Uterus (tissue), 4 donors: ENCODE results near the gene CHADL. TPM values are rescaled to one million over a fixed set of nuclear protein-coding genes. Genes with fewer than 3 reads are reported as not detected.
A peak's percentile ranks its signal among the peaks of the same experiment; 100 is the strongest.

ENCODE experiments used
- DNase-seq, 2 donors: peaks; one replicate each; pipeline ENCODE4 v3.0.0-alpha.2; 2019 to 2020
- H3K27ac ChIP-seq, 2 donors: fragments of 200-600 bp; sonication (generic); 1 replicate in 1 of 2; 2 replicates in 1 of 2; pipeline ENCODE4 v1.5.1; 2016 to 2018
- H3K27me3 ChIP-seq, 2 donors: fragments of 200-600 bp; sonication (generic); one replicate each; pipeline ENCODE4 v1.5.1; 2018 to 2019; ENCODE audit warnings: control low read depth in 1 of 2
- H3K36me3 ChIP-seq, 2 donors: fragments of 200-600 bp; sonication (generic); one replicate each; pipeline ENCODE4 v1.5.1; 2019; ENCODE audit warnings: control low read depth in 1 of 2
- H3K4me1 ChIP-seq, 2 donors: fragments of 200-600 bp; sonication (generic); one replicate each; pipeline ENCODE4 v1.5.1; 2018 to 2019; ENCODE audit warnings: control low read depth in 1 of 2
- H3K4me3 ChIP-seq, 2 donors: fragments of 200-600 bp; sonication (generic); 1 replicate in 1 of 2; 2 replicates in 1 of 2; pipeline ENCODE4 v1.5.1; 2018 to 2019; ENCODE audit warnings: mild to moderate bottlenecking in 1 of 2
- H3K9me3 ChIP-seq, 2 donors: fragments of 200-600 bp; sonication (generic); one replicate each; pipeline ENCODE4 v1.5.1; 2019; ENCODE audit warnings: control low read depth in 1 of 2
- CTCF ChIP-seq, 4 experiments: fragments of 200-600 bp in 2 of 4; fragments of 450-650 bp in 2 of 4; sonication (generic) in 2 of 4; IDR thresholded peaks; one replicate each; pipeline ENCODE4 v1.5.1; 2016 to 2019; ENCODE audit warnings: antibody characterized with exemption in 4 of 4, mild to moderate bottlenecking in 2 of 4, moderate library complexity in 1 of 4
- POLR2A ChIP-seq, 2 donors: fragments of 450-650 bp; IDR thresholded peaks; one replicate each; pipeline ENCODE4 v1.6.1; 2016; ENCODE audit warnings: antibody characterized with exemption in 2 of 2, mild to moderate bottlenecking in 1 of 2, moderate library complexity in 1 of 2
- intact Hi-C: fragments of 100-400 bp; cut with DNase I; formaldehyde crosslinking; loops from one replicate; pipeline ENCODE4 v1.15.1; 2023; ENCODE audit warnings: low total_unique reads
- total RNA-seq, 4 donors: library from RNA; depleted of rRNA in 3 of 4; stranded (reverse); fragments of >200 nt in 3 of 4; gene quantifications; one replicate each; pipeline versions ENCODE4 v1.1.0 to v1.2.4, GENCODE V29; 2014 to 2023
- donor health status: DM: yes; HTN: yes; CAD: no.

The CHADL gene
- total RNA-seq, 4 donors from 2014 or later = 1.8 to 2.6 TPM; not detected in 2

DNA sequence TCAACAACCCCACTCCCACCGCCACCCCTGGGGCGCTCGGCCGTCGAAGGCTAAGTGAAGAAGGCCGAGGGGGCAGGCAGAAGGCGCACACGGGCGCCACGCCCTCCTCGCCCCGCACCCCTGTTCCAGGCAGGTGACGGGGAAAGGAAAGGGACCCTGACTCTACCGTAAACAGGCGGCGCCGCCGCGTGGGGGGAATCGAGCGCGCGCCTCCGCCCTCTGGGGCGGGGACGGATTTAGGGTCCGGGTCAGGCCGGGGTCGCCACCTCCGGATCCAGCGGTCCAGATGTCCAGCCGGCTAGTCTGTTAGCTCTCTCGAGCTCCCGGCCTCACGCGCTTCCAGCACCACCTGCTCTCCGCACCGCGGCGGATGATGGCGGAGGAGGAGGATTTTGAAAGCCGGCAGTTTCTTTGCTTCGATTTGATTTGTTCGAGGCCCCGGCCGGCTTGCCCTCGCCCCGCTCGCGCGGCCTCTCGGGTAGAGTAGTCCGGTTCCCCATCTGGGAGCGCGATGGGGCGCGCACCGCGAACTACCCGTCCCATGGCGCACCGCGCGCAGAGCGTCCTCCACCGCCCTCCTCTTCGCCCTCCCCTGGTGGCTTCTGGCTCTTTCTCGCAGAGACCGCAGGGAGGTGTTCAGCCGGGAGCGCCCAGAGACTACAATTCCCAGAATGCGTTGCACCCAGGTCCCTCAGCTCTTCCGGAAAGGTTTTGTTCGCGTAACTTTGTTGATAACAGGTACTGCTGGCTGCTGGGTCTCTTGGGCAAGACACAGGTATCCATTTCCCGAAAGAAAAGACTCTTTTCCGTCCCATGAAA, 45.3 kb upstream of the CHADL start, which contains the start of gene RANGAP1:
Gene RANGAP1 (minus strand): TSS at position 368 of the 819 bp plus-strand sequence. CDS start 5,143 bp downstream, outside the sequence.
- no peaks in the 10 kb centered on the region for H3K4me1 ChIP-seq
- H3K27me3 ChIP-seq = no peaks in the 10 kb centered on the region
- peak within 1 kb of the TSS; percentile 74 to 93 for H3K27ac ChIP-seq
- no peaks in the 10 kb centered on the region for H3K36me3 ChIP-seq
- no peaks in the 10 kb centered on the region for H3K9me3 ChIP-seq
- intact Hi-C loops = no loop called here
- peak within 1 kb of the TSS; percentile 59 to 80 for H3K4me3 ChIP-seq
- TF ChIP-seq POLR2A (IDR thresholded peaks at IDR 0.05) (peak; percentile 57 to 90), CTCF (IDR thresholded peaks at IDR 0.05) (peak; percentile 16 to 45 (median 36))
- peak; percentile 96 to 98 for DNase-seq

GRCh38 chr22:41285441-41285819, 44.7 kb upstream of the CHADL start:
- TF ChIP-seq CTCF (IDR thresholded peaks at IDR 0.05) (no peak), POLR2A (IDR thresholded peaks at IDR 0.05) (no peak)
- H3K4me1 ChIP-seq = no peaks in the 10 kb centered on the region
- H3K4me3 ChIP-seq = peak overlapping the region; percentile 59 to 80
- DNase-seq = peak in 1 of 2 donors; percentile 46
- peak overlapping the region; percentile 57 to 88 for H3K27ac ChIP-seq
- no peaks in the 10 kb centered on the region for H3K36me3 ChIP-seq
- no peaks in the 10 kb centered on the region for H3K9me3 ChIP-seq
- no peaks in the 10 kb centered on the region for H3K27me3 ChIP-seq
- intact Hi-C loops = no loop called here

DNA sequence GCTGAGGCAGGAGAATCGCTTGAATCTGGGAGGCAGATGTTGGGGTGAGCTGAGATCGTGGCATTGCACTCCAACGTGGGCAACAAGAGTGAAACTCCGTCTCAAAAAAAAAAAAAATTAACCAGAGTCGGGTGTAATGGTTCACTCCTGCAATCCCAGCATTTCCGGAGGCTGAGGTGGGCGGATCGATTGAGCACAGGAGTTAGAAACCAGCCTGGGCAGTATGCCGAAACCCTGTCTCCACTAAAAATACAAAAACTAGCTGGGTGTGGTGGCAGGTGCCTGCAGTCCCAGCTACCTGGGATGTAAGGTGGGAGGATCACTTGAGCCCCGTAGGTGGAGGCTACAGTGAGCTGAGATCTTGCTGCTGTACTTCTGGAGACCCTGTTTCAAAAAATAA, 43.7 kb upstream of the CHADL start:
- intact Hi-C loops = no loop called here
- DNase-seq = no peak
- no peaks in the 10 kb centered on the region for H3K27me3 ChIP-seq
- H3K4me1 ChIP-seq = no peaks in the 10 kb centered on the region
- no peaks in the 10 kb centered on the region for H3K9me3 ChIP-seq
- no peak overlapping the region for H3K27ac ChIP-seq
- H3K4me3 ChIP-seq = no peak overlapping the region
- TF ChIP-seq CTCF (IDR thresholded peaks at IDR 0.05) = no peak
- TF ChIP-seq POLR2A (IDR thresholded peaks at IDR 0.05) = no peak
- no peaks in the 10 kb centered on the region for H3K36me3 ChIP-seq

DNA sequence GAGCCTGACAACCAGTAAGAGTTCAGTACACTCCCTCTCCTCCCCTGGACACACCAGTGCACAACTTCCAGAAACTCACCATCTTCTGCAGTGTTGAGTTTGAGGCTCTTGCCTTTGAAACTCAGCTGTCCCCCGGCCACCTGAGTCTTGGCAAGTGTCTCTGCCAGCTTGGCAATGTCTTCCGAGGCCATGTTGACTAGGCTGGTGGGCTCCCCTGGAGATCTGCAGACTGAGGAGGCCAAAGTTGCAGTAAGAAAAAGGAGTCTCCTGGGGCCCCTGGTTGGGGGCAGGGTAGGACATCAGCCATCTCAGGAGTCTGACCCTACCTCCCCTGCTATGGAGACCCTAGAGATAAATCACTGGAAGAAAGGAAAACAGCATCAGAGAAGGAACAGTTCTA, 40.1 kb upstream of the CHADL start:
- H3K4me1 ChIP-seq = no peaks in the 10 kb centered on the region
- TF ChIP-seq POLR2A (IDR thresholded peaks at IDR 0.05) (no peak), CTCF (IDR thresholded peaks at IDR 0.05) (no peak)
- no peak overlapping the region for H3K27ac ChIP-seq
- H3K4me3 ChIP-seq = no peak overlapping the region
- intact Hi-C loops = no loop called here
- H3K9me3 ChIP-seq = no peaks in the 10 kb centered on the region
- no peaks in the 10 kb centered on the region for H3K27me3 ChIP-seq
- DNase-seq = no peak
- no peaks in the 10 kb centered on the region for H3K36me3 ChIP-seq

- intact Hi-C loops = no loop called here
- Histone ChIP-seq H3K4me1 (no peaks in the 10 kb centered on the region), H3K9me3 (no peaks in the 10 kb centered on the region), H3K36me3 (no peaks in the 10 kb centered on the region), H3K27ac (no peak overlapping the region), H3K27me3 (no peaks in the 10 kb centered on the region), H3K4me3 (no peak overlapping the region)
- TF ChIP-seq CTCF (IDR thresholded peaks at IDR 0.05) (no peak), POLR2A (IDR thresholded peaks at IDR 0.05) (no peak)
- DNase-seq = no peak
These were observed 39.3 kb upstream of the CHADL start for GRCh38 chr22:41280065-41280464.
